GM11168 (cell line): Measurements from ENCODE around the gene GLOD5.

Source experiments
- in situ Hi-C: fragments of 300-500 bp; cut with MboI; formaldehyde crosslinking; loops from one replicate; pipeline ENCODE4 v1.12.0; 2022; ENCODE audit warnings: low sequenced_read_pairs; ENCODE audit not compliant: unreplicated experiment

The GLOD5 gene

GRCh38 chrX:48752498-48752897, 9.0 kb upstream of the GLOD5 start:
- in situ Hi-C loops: loop anchor here (5.0 kb wide), 1 partner anchor 50 kb away; no protein-coding TSS in a partner anchor

DNA sequence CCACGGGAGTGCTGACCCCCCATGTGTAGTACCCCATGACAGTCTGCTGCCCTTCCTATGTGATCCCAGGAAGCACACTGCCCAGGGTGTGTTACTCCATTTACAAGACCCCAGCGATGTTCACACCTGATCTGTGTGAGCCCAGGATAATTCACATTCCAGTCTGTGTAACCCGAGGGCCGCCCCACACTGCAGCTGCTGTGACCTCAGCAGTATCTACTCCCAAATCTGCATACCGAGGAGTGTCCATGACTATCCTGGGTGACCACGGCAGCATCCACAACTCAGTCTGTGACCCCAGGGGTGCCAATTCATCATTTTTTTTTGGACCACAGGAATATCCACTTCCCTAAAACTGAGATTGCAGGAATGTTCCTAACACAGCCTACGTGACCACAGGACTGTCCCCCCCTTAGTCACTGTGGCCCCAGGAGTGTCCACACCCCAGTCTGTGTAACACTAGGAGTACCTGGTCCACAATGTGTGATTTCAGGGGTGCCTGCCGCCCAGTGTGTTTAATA, 7.8 kb upstream of the GLOD5 start:
- in situ Hi-C loops: loop anchor here (5.0 kb wide), 1 partner anchor 51 kb away; no protein-coding TSS in a partner anchor

DNA sequence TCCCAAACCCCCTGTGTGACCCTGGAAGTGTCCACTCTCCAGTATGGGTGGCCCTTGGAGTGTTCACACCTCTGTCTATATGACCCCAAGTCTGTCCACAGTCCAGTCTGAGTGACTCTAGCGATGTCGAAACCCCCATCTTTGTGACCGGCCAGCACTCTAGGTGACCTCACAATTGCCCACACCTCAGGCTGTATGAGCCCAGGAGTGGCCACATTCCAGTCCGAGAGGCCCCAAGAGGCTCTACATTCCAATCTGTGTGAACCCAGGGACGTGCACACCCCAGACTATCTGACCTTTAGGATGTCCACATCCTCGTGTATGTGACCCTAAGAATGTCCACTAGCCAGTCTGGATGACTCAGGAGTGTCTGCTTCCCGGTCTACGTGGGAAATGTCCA, 7.3 kb upstream of the GLOD5 start:
- in situ Hi-C loops: loop anchor here (5.0 kb wide), 1 partner anchor 52 kb away; no protein-coding TSS in a partner anchor

DNA sequence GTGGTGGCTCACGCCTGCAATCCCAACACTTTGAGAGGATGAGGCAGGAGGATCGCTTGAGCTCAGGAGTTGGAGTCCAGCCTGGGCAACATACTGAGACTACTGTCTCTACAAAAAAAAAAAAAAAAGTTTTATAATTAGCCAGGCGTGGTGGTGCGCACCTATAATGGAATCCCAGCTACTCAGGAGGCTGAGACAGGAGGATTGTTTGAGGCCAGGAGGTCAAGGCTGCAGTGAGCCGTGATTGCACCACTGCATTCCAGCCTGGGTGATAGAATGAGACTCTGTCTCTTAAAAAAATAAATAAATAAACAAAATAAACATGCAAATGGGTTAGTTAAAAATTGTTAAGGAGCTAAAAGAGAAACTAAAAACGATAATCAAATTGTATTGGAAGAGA, 7.7 kb downstream of the GLOD5 start:
- in situ Hi-C loops: no loop called here

DNA sequence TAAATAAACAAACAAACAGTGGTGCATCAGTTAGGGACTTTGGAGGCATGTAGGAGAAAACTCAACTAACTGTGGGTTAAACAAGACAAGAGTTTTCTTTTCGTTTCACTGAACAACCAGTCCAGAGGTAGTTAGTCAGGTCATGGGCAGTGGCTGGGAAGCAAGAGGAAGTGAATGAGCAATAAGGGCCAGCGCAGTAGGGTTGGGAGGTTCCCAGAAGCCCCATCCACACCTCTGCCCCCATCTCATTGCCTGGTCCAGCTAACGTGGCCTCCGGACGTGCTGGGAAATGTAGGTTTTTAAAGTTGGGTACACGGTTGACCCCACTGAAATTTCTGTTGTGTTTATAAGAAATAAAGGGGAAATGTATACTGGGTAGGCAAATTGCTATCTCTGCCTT, 8.7 kb downstream of the GLOD5 start:
- in situ Hi-C loops: no loop called here

DNA sequence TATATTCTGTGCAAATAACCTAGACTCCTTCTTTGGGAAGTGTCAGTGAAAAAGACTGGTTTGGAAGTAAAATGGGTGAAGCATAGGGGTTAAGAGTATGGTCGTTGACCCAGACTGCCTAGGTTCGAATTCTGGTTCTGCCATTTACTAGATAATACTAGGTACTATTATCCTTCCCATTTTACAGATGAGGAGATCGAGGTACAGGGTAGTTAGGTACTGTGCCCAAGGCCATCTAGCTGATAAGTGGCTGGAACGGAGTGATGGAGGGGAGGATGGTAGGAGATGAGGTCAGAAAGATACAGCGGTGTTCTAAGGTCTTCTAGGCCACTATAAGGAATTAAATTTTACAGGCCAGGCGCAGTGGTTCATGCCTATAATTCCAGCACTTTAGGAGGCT, 11.1 kb downstream of the GLOD5 start:
- in situ Hi-C loops: no loop called here

DNA sequence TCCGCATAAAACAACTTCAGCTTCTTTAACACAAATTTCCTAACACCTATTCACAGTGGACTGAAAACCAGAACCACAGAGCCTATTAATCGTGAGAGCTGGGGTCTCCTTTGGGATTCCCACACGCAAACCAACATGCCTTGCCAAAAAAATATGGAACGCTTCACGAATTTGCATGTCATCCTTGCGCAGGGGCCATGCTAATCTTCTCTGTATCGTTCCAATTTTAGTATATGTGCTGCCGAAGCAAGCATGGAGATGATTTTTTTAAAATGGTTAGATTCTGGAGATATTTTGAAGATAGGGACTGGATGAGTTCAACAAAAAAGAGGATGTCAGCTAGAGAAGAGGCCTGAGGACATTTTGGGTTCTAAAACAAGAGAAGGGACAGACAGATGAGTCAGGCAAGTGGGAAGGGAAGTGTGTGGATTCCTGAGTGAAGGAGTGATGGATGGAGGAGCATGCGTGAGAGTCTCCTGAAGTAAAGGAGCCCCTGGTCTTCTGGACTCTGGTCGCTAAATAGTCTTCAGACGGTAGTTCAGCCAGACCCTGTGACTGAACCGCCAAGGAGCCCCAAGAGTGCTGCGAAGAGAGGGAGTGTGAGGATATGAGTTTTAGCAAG, 15.4 kb downstream of the GLOD5 start:
- in situ Hi-C loops: no loop called here

GRCh38 chrX:48779399-48779798, 17.9 kb downstream of the GLOD5 start:
- in situ Hi-C loops: no loop called here

- in situ Hi-C loops: no loop called here
These were observed 20.2 kb downstream of the GLOD5 start for GRCh38 chrX:48781705-48782104.

- in situ Hi-C loops: no loop called here
These were observed 20.7 kb downstream of the GLOD5 start for GRCh38 chrX:48782216-48782615.

- in situ Hi-C loops: no loop called here
These were observed 21.2 kb downstream of the GLOD5 start for GRCh38 chrX:48782795-48783194.

DNA sequence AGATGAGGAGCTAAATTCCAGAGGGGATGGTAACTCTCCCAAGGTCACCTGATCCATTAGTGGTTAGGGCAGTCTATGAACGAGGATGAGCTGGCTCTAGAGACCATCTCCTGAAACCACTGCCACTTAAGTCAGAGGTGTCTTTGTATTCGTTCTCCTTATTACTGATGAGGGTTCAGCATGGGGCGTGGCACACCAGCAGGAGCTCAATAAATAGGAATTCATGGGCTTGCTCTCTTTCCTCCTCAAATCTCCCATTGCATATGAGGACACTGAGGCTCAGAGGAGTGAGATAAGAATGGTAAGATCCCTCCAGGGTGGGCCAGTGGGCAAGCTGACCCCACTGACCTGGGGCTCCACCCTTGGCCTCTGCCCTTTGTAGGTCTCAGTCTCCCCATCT, 23.2 kb downstream of the GLOD5 start:
- in situ Hi-C loops: no loop called here

DNA sequence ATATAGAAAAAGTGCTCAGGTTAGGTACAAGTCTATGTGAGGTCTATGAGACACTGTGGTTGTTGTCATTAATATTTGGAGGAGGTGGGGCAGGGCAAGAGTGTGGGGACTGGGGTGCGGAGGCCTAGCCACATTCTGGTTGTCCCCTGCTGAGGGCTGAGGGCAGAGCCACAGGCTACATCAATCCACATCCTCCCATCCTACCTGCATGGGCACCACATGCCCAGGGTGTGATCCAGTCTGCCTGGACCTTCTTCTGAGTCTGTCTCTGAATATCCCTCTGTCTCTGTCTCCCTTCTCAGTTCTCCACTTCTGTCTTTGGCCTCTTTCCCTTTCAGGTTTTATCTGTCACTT, 23.6 kb downstream of the GLOD5 start:
- in situ Hi-C loops: no loop called here

DNA sequence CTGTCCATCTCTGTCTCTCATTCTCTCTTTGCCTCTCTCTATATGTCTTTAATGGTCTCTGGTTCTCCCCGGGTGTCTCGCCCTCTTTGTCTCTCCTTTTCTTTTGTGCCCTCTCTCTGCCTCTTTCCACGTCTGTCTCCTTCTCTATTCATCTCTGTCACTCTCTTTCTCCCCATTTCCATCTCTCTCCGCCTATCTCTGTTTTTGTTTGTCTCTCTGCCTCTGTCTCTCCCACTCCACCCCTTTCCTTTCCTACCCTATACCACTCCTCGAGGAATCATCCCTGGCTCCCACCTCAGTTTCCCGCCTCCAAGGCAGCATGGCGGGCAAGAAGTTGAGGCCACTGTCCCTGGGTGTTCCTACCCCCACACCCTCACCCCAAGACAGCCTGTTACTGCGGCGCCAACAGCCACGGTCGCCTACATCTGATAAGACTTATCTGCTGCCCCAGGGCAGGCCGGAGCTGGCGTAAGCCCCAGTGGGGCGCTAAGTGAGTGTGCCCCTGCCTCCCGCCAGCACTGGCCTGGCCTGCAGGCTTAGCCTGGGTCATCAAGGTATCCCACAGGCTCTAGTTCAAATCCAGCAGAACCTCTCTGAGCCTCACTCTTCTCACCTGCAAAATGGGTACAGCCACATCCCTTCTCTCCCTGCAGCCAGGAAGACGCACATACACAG, 24.1 kb downstream of the GLOD5 start:
- in situ Hi-C loops: no loop called here

GRCh38 chrX:48786341-48786800, 24.8 kb downstream of the GLOD5 start, which contains the start of gene GATA1:
GATA1 (plus strand) TSS chrX:48786590; CDS start chrX:48791110, 4,520 bp downstream.
- in situ Hi-C loops: no loop called here

DNA sequence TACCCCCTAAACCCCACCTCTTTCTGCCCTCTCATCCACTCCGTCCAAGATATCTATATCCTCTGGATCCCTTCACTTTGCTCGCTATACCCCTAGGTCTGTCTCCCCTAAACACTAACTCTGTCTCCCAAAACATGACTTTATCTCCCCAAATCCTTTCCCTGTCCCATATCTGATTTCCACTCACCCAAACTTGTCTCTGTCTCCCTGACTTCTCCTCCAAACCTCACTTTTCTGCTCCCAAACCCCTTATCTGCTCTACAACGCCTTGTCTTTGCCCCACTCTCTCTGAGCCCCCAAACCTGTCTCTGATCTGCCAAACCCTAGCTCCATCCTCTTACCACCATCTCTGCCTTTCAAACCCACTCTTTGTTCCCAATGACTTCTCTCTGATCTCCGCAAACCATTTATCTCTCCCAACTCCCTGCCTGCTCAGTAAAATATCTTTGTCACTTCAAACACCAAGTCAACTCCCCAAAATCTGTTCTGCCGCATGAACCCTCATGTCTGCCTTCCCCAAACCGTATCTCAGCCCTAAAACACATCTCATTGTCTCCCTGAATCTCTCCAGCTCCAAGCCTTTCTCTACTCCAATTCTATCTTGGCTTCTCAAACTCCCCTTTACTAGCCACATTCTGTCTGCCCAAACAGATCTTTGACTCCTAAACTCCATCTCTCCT, 25.4 kb downstream of the GLOD5 start:
- in situ Hi-C loops: no loop called here

- in situ Hi-C loops: no loop called here
These were observed 26.2 kb downstream of the GLOD5 start for GRCh38 chrX:48787505-48788443.

- in situ Hi-C loops: no loop called here
These were observed 28.0 kb downstream of the GLOD5 start for GRCh38 chrX:48789366-48790220.

- in situ Hi-C loops: no loop called here
These were observed 28.9 kb downstream of the GLOD5 start for GRCh38 chrX:48790477-48790876.
